Activated CD4-positive, CD25-positive, alpha-beta regulatory T cell (primary cell): ENCODE measurements around the gene LY6G6D.

ENCODE experiments used
- DNase-seq, 4 experiments: peaks; one replicate each; lab custom pipeline; 2025; lab: John Stamatoyannopoulos, UW

LY6G6D gene

GRCh38 chr6:31720196-31720770, 5.1 kb downstream of the LY6G6D start:
- DNase-seq: no peak

GRCh38 chr6:31721351-31722020, 6.3 kb downstream of the LY6G6D start, which contains the start of gene LY6G6C:
LY6G6C (minus strand) TSS chr6:31721746; CDS start chr6:31721679, 67 bp downstream.
- no peak for DNase-seq

- no peak for DNase-seq
These were observed 7.0 kb downstream of the LY6G6D start for GRCh38 chr6:31722173-31722572.

GRCh38 chr6:31723245-31723979, 8.3 kb downstream of the LY6G6D start, which contains the start of gene MPIG6B:
MPIG6B (plus strand) TSS chr6:31723373; CDS start chr6:31723384, 11 bp downstream.
- no peak for DNase-seq

- DNase-seq: no peak
These were observed 9.0 kb downstream of the LY6G6D start for GRCh38 chr6:31723980-31724691.

- no peak for DNase-seq
These were observed 10.6 kb downstream of the LY6G6D start for GRCh38 chr6:31725502-31726350.

- DNase-seq: no peak
These were observed 12.0 kb downstream of the LY6G6D start for GRCh38 chr6:31727034-31727716.

- no peak for DNase-seq
These were observed 12.8 kb downstream of the LY6G6D start for GRCh38 chr6:31727717-31728671.

GRCh38 chr6:31728767-31729514, 13.8 kb downstream of the LY6G6D start, which contains the start of gene DDAH2:
DDAH2 (minus strand) TSS chr6:31729299; CDS start chr6:31729161, 138 bp downstream.
- no peak for DNase-seq

GRCh38 chr6:31729515-31729978, 14.4 kb downstream of the LY6G6D start:
- DNase-seq: peak; percentile 57 to 66 (median 62)

GRCh38 chr6:31729979-31730630, 15.0 kb downstream of the LY6G6D start:
- DNase-seq: peak; percentile 28 to 56 (median 34)

GRCh38 chr6:31730631-31731086, 15.5 kb downstream of the LY6G6D start:
- no peak for DNase-seq

GRCh38 chr6:31732029-31732428, 16.9 kb downstream of the LY6G6D start:
- no peak for DNase-seq

- no peak for DNase-seq
These were observed 18.6 kb downstream of the LY6G6D start for GRCh38 chr6:31733734-31734133.

- DNase-seq: no peak
These were observed 19.2 kb downstream of the LY6G6D start for GRCh38 chr6:31734247-31734820.

GRCh38 chr6:31734821-31735406, 19.8 kb downstream of the LY6G6D start:
- DNase-seq: peak in 3 of 4 experiments; percentile 21 to 35 (median 21)
